Raji (cell line): ENCODE results near the gene TREH.

Experiments
- POLR2A ChIP-seq: IDR thresholded peaks from 2 replicates; pipeline ENCODE4 v1.6.1; 2011; ENCODE audit warnings: low read depth, low read length, control low read depth; ENCODE audit not compliant: insufficient read depth

The TREH gene

GRCh38 chr11:118662401-118663271 is 16.8 kb downstream of the TREH start:
- no peak for TF ChIP-seq POLR2A

GRCh38 chr11:118661425-118662301 is 17.8 kb downstream of the TREH start:
- no peak for TF ChIP-seq POLR2A

GRCh38 chr11:118660681-118661424 is 18.6 kb downstream of the TREH start:
- TF ChIP-seq POLR2A, result no peak

GRCh38 chr11:118659953-118660680 is 19.3 kb downstream of the TREH start:
- TF ChIP-seq POLR2A, result no peak

- TF ChIP-seq POLR2A, result no peak
Observed at GRCh38 chr11:118659314-118659952, 20.0 kb downstream of the TREH start.

- no peak for TF ChIP-seq POLR2A
Observed at GRCh38 chr11:118658429-118659313, 20.8 kb downstream of the TREH start.

- TF ChIP-seq POLR2A, result no peak
Observed at GRCh38 chr11:118657709-118658428, 21.6 kb downstream of the TREH start.

GRCh38 chr11:118657238-118657637 is 22.2 kb downstream of the TREH start:
- no peak for TF ChIP-seq POLR2A

GRCh38 chr11:118656563-118657165 is 22.8 kb downstream of the TREH start:
- no peak for TF ChIP-seq POLR2A

GRCh38 chr11:118655486-118656190 is 23.8 kb downstream of the TREH start:
- no peak for TF ChIP-seq POLR2A

GRCh38 chr11:118653684-118654390 is 25.6 kb downstream of the TREH start:
- TF ChIP-seq POLR2A, result no peak
